ENCODE measurements around the gene GTF2IRD1.
"Not testable (repeated sequence)": the region's sequence is repeated elsewhere in the genome, so short reads cannot be mapped to it uniquely, and the experiment has no call there.

The GTF2IRD1 gene

DNA sequence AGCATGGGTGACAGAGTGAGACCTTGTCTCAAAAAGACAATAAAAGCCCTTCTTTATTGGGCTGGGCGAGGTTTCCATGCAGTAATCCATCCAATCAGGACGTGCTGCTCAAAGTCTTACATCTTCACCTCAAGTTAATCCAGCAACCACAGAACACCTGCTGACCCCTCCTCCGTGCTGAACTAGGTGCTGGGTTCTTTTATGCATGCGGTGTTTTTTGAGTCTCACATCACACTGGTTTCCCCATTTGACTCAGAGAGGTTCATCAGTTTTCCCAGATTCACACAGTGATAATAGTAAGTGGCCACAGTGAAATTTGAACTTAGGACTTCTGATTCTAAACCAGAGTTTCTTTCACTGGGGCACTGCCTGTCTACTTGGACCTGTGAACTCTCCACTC lies 145.5 kb downstream of the GTF2IRD1 start:
- peak; percentile 0 for DNase-seq (ENCODE audit: low spot score)

DNA sequence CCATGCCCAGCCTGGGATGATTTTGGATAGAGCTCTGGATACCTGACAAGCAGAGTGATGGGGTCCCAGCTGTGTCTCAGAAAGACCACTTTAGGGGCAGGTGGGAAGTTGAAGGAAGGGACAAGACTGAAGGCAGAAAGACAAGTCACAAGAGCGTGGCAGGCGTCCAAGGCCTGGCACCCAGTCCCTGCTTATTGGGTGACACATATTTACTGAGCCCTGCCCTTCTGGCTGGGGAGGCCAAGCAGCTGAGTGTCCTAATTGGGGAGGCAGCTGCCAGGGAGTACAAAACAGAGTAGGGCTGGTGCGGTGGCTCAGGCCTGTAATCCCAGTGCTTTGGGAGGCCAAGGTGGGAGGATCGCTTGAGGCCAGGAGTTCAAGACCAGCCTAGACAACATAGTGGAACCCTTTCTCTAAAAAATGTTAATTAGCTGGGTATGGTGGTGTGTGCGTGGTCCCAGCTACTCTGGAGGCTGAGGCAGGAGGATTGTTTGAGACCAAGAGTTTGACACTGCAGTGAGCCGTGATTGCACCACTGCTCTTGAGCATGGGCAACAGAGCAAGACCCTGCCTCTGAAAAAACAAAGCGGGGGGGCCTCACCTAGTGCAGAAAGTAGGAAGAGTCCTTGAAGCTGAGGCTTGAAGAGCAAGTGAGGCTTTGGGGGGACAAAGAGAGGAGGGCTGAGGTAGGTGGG lies 150.8 kb downstream of the GTF2IRD1 start:
- DNase-seq (ENCODE audit: low spot score): peak; percentile 60

DNA sequence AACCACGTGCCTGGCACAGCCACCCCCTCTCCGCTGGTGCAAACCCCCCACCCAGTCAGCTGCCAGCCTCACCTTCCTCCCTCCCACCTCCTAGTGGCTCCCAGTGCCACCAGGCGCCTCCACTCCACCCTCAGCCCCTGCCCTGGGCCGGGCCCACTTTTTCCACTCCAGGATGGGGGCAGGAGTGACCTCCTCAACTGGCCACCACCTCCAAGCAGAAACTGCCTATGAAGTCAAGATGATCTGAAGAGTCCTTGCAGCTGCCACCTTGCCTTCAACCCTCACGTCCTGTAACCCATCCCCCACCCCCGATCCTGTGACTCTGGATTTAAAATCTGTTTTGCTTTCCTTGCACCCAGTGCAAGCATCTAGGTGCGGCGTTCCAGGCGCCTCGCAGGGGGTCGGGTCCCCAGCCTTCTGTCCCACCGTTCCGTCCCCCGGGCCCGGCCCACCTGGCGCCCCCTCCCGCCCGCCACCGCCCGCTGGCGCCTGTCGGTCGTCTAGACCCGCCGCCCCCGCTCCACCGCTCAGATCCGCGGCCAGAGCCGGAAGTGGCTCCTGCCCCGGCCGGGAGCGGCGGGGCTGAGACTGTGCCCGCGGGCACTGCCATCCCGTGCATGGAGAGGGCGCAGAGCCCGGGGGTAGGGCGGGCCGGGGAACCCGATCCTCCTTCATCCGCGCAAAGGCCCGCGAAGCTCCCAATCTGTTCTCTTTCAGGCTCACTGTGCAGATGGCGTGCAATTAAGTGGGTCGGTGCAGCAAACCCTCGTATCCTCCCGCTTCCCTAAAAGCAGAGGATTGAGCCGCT lies 152.6 kb downstream of the GTF2IRD1 start:
- peak; percentile 65 for DNase-seq (ENCODE audit: low spot score)

DNA sequence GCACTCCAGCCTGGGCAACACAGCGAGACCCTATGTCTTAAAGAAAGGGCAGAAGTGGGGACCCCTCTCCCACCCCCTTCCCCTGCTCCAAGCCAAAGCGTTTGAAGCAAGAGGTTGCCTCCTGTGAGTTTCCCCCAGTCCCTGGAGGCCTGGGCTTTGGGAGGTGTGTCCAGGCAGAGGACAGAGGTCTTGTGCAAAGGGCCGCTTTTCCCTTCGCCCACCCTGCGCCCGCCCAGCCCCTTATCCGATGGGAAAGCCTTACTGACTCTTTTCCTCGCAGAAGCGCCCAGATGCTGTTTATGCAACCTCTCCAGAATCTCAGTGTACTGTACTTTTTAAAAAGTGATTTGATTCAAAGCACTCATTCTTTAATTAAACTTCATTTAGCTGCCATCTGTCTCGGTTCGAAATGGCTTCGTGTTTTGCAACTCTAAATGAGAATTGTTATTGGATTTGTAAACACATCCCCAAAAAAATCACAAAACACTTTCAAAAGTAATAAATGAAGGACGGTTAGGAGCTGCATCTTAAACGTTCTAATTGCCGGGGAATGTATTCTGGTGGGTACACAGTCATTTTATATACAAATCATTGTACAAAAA lies 153.3 kb downstream of the GTF2IRD1 start:
- DNase-seq (ENCODE audit: low spot score): no peak

DNA sequence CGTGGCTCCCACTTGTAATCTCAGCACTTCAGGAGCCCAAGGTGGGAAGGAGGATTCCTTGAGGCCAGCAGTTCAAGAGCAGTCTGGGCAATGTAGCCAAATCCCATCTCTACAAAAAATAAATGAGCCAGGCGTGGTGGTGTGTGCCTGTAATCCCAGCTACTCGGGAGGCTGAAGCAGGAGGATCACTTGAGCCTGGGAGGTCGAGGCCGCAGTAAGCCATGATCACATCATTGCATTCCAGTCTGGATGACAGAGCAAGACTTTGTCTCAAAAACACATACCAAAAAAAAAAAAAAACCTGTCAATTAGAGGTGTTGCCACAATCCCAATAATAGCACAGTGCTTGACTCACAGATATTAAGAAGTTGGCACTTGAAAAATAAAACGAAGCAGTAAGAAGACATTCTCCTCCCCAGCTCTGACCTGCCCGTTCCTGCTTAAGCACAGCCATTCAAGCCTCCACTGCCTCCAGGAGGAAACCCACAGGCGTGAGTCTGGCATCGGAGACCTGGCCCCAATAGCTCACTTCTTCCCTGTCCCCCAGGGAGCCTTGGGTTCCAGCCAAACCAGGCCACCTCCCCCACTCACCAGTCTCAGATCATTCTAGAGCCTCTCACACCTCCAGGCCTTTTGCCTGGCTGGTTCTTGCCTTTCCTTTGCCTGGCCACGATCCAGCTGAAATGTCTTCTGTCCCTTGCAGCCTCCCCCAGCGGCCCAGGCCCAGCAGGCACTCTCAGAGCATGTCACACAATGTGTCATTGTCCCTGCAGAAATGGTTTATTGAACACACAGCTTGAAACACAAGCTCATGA lies 158.5 kb downstream of the GTF2IRD1 start:
- no peak for DNase-seq (ENCODE audit: low spot score)

DNA sequence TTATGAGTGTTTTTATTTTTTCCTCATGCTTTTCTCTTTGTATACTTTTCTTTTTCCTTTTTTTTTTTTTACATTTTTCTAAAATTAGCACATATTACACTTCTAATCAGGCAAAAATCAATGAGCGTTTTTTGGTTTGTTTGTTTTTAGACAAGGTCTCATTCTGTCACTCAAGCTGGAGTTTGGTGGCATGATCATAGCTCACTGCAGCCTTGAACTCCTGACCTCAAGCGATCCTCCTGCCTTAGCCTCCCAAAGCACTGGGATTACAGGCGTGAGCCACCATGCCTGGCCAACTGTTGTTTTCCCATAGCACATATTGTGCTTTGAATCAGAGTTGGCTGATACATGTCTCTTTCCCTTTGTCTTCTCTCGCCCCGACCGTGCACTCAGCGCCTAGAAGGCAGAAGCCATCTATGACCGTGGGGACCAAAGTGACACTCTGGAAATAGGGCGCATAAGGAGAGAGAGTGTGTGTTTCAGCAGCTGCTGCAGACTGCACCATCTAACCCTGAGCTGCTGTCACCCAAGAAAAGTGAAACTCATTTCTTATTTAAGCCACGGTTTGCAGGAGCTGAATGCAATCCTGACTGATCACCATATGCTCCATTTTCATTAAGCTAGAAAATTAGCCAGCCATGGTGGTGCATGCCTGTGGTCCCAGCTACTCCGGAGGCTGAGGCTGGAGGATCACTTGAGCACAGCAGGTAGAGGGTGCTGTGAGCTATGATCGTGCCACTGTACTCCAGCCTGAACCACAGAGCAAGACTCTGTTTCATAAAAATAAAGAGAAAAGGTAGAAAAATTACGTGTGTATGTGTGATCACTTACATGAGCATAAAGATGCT lies 162.5 kb downstream of the GTF2IRD1 start:
- no peak for DNase-seq (ENCODE audit: low spot score)

DNA sequence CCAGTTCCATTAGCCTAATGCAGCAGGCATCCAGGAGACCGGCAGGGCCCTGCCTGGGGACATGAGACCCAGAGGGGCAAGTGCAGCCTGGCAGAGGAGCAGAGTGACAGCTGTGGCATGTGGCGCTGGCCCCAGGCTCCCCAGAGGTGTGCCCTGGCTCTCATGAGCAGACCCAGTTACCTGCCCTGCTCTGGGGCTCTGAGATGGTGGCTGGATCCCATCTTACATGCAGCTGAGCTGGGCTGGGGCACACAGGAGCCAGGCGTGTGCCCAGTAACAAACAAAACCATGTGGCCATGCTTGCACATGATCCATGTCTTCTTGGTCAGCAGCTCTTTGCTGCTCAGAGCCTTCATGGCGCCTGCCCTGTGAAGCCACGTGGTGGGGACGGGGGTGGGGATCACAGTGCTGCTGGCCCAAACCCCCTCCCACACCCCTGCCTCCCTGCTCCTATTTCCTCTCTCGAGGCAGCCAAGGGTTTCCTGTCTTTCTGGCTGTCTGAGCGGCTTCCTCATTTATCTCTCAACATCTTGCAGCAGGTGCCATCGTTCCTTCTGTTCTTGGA lies 163.6 kb downstream of the GTF2IRD1 start:
- DNase-seq (ENCODE audit: low spot score): no peak

DNA sequence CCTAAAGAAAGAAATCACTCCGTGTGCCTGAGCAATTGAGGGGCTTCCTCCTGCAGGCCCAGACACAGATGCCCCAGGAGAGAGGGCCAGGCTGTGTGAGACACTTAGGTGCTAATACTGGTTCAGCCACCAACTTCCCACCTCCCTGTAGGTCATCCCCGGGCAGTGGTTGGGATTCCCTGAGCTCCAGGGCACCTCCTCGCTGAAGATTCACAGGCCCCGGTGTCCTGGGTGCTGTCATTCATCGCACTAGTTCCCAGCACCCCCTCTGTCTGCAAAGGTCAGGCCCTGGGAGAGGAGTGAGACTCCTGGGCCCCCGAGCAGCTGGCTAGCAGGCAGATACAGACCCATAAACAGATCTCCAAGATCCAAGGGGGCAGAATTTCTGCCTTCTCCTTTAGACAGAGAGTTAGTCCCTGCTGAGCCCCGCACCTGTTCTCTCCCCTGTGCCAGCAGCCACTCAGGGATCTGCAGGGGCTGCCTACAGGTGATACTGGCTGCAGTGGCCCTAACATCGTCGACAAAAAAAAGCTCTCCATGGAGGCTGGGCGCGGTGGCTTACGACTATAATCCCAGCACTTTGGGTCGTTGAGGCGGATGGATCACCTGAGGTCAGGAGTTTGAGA lies 165.6 kb downstream of the GTF2IRD1 start:
- DNase-seq (ENCODE audit: low spot score): no peak

DNA sequence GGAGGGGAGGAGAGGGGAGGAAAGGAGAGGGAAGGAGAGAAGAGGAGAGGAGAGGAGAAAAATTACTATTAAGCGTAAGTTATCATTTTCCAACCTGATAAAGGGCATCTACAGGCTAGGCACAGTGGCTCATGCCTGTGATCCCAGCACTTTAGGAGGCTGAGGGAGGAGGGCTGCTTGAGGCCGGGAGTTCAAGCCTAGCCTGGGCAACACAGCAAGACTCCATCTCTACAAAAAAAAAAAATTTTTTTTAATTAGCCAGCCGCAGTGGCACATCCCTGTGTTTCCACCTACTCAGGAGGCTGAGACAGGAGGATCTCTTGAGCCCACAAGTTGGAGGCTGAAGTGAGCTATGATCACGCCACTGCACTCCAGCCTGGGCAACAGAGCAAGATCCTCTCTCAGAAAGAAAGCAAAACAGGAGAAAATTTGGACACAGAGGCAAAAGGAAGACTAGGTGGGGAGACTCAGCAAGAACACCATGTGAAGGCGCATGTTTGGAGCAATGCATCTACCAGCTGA lies 168.6 kb downstream of the GTF2IRD1 start:
- no peak for DNase-seq (ENCODE audit: low spot score)

DNA sequence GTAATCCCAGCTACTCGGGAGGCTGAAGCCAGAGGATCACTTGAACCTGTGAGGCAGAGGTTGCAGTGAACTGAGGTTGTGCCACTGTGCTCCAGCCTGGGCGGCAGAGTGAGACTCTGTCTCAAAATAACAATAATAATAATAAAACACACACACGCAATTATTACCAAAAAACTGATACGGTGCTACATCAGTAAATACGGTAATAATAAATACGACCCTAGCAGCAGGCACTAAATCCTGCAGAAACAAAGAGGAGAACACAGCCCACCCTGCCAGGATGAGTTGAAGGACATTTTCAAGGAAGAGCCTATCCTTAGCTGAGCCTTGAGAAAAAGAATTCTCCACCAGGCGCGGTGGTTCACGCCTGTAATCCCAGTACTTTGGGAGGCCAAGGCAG lies 169.4 kb downstream of the GTF2IRD1 start:
- DNase-seq (ENCODE audit: low spot score): no peak

DNA sequence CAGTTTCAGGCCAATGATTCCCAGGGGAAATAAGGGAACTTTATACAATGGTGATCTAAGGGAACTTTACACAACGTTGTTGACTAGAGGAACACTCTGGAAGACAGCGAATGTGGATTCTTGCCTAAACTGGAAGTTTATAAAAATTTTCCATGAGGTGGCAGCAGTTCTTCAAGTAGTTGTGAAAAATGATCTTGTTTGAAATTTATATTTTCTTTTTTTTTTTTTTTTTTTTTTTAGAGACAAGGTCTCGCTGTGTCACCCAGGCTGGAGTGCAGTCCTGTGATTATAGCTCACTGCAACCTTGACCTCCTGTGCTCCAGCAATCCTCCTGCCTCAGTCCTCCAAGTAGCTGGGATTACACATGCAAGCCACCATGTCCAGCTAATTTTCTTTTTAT lies 171.7 kb downstream of the GTF2IRD1 start:
- peak; percentile 49 for DNase-seq (ENCODE audit: low spot score)

DNA sequence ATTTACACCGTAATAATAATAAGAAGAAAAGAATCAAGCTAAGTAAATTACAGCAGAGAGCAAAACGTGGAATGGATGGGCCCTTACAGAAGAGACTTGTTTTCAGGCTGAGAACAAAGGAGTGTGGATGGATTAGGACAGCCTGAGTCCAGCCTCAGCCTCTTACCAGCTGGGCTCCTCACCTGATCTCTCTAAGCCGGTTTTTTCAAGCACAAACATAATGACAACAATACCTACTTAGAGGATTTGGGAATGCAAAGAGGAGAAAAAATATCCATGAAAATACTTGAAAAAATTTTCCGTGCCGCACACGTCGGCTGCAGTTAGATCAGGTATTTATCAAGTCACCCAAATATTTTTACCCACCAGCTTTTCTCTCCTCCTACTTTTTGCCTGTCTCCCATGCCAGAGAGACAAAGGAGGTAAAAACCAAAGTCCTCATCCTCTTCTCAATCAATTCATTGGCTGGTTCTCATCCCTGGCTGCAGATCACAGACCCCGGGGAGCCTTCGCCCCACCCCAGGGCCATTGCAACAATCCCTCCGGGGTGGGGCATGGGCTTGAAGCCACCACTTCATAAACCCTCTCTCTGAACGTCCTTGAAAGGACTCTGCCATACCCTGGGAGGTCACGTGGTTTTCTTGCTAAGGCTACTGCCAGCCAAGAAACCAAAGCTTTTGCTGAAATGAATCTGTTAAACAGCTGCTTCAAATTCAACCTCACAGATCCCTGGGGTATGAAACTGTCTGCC lies 174.1 kb downstream of the GTF2IRD1 start:
- DNase-seq (ENCODE audit: low spot score): peak; percentile 62

DNA sequence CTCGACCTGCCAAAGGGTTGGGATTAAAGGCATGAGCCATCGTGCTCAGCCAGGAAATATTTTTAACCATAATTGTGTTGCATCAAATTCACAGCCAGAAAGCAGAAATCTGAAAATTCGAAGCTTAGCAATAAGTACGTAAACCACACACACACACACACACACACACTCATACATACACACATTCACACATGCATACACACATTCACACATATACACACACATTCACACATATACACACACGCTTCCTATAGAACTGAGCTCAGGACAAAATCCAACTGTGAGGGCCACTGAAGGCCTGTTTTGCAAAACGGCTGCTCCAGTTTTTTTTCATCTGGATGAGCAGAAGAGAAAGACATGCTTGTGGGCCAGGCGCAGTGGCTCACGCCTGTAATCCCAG lies 178.8 kb downstream of the GTF2IRD1 start:
- no peak for DNase-seq (ENCODE audit: low spot score)

DNA sequence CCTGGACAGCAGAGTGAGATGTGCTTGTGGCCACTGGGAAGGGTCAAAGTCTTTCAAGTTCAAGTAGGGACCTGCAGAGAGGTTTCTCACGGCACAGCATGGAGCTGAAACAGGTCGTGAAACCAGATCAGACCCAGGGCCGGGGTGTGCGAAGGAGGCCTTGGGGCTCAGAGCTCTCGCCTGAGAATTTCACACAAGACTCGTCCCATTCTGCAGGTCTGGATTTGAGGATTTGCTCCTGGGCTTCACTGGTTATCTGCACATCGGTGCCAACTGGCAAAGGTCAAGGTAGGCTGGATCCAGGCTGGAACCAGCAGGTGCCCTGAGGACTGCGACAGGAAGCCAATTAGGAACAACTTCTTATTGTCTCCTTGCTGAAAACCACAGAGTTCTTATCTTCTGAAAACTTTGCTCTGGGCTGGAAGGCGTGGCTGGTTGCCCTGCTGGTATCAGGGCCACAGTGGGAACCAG lies 179.8 kb downstream of the GTF2IRD1 start:
- no peak for DNase-seq (ENCODE audit: low spot score)

DNA sequence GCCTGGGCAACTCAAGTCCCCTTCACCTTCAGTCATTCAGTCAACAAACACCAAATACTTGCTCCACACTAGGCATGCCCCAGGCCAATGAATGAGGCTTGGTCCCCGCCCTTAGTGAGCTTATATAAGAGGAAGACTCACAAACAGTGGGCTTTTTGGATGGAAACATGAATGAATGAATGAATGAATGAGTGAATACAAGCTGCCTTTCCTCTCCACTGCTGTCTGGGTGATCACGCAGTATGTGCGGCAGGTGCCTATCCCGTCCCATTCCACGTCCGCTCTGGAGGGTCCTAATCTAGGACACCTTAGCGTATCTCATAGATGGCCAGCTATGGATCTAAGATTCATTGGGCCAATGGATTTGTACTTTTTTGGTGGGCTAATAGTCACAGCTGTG lies 184.0 kb downstream of the GTF2IRD1 start:
- no peak for DNase-seq (ENCODE audit: low spot score)

DNA sequence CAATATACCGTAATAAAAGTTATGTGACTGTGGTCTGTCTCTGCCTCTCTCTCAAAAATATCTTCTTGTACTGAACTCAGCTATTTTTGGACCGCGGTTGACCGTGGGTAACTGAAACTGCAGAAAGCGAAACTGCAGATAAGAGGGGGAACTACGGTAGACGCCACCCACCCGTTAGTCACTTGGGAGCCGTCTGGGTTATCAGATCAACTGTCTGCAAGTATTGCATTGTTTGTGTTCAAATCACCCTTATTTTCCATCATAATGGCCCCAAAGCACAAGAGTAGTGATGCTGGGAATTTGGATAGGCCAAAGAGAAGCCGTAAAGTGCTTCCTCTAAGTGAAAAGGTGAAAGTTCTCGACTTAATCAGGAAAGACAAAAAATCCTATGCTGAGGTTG lies 196.3 kb downstream of the GTF2IRD1 start:
- peak; percentile 22 for DNase-seq (ENCODE audit: low spot score)

DNA sequence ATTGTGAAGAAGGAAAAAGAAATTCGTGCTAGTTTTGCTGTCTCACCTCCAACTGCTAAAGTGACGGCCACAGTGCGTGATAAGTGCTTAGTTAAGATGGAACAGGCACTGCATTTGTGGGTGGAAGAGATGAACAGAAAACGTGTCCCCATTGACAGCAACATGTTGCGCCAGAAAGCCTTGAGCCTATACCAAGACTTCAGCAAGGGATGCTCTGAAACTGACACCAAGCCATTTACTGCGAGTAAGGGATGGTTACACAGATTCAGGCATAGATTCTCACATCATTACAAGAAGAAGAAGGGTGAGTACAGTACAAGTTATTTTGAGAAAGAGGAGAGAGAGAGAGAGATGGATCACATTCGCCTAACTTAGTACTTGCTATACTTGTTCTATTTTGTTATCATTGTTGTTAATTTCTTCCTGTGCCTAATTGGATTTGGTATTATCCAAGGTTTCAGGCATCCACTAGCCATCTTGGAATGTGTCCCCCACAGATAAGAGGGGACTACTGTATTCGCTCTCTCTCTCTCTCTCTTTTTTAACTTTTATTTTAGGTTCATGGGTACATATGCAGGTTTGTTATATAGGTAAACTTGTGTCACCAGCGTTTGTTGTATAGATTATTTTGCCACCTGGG lies 196.9 kb downstream of the GTF2IRD1 start:
- not testable (repeated sequence) for DNase-seq (ENCODE audit: low spot score)

DNA sequence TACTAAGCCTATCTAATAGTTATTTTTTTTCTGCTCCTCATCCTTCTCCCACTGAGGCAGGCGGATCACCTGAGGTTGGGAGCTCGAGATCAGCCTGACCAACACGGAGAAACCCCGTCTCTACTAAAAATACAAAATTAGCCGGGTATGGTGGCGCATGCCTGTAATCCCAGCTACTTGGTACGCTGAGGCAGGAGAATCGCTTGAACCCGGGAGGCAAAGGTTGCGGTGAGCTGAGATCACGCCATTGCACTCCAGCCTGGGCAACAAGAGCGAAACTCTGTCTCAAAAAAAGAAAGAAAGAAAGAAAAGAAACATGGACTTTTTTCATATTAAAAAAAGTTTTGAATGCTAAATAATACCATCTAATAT lies 197.4 kb downstream of the GTF2IRD1 start:
- DNase-seq (ENCODE audit: low spot score): not testable (repeated sequence)
